Right ventricle myocardium superior (tissue), 1 donor: Measurements from ENCODE around the gene LRPPRC. TPM values are rescaled to one million over a fixed set of nuclear protein-coding genes. Genes with fewer than 3 reads are reported as not detected.
A peak's percentile ranks its signal among the peaks of the same experiment; 100 is the strongest.

Experiments
- ATAC-seq: fragments of 200-7000 bp; cut with Tn5 transposase; one replicate; pipeline ENCODE4 v1.9.1; 2020; ENCODE audit warnings: mild to moderate bottlenecking; ENCODE audit not compliant: poor library complexity
- DNase-seq: peaks from one replicate; pipeline ENCODE4 v3.0.0-alpha.2; 2020
- intact Hi-C: fragments of 100-400 bp; cut with DNase I; formaldehyde crosslinking; loops from one replicate; pipeline ENCODE4 v1.11.2; 2022
- total RNA-seq: library from RNA; stranded (reverse); fragmentation: NEBNext Ultra II Directional; extraction: Animal tissue kit (Norgen Biotek cat#: 25700); gene quantifications from one replicate; pipeline ENCODE4 v1.2.1, GENCODE V29; 2021
- donor health status: DM: no; HTN: yes; CAD: no; lungs with severe emphysema.

The LRPPRC gene
- total RNA-seq, 1 donor from 2014 or later: 90.3 TPM

- no peak for ATAC-seq
- intact Hi-C loops: no loop called here
- DNase-seq: no peak
These were observed 9.2 kb downstream of the LRPPRC start for GRCh38 chr2:43986600-43986999.

DNA sequence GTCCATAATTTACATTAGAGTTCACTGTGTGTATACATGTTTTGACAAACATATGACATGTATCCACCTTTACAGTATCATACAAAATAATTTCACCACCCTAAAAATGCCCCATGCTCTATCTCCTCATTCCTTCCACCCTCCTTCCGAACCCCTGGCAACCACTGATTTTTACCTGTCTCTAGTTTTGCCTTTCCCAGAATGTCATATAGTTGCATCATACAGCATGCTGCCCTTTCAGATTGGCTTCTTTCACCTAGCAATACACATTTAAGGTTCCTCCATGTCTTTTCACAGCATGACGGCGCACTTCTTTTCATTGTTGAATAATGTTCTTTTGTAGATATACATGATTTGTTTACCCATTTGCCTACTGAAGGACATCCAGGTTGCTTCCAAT, 10.4 kb downstream of the LRPPRC start:
- intact Hi-C loops: no loop called here
- DNase-seq (no peak), ATAC-seq (no peak)

- intact Hi-C loops: no loop called here
- DNase-seq (no peak), ATAC-seq (no peak)
These were observed 11.3 kb downstream of the LRPPRC start for GRCh38 chr2:43984533-43984932.

DNA sequence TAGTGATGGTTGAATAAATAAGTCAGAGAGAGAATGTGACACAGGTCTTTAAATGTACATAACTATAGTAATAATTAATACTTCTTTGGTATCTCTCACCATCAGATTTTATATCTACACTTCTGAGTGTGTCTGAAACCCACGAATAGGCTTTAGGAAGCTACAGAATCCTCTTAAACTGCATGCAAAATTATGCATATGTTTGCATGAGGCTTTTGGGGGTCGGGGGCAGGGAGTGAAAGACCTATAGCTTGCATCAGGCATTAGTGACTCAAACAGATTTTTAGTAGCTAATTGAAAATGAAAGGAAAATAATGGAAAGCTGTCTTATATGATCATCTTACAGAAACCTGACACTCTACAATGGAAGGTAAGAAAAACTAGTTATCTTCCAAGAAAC, 14.9 kb downstream of the LRPPRC start:
- intact Hi-C loops: no loop called here
- DNase-seq (no peak), ATAC-seq (no peak)

GRCh38 chr2:43977677-43978375, 18.0 kb downstream of the LRPPRC start:
- DNase-seq (no peak), ATAC-seq (no peak)
- intact Hi-C loops: no loop called here

DNA sequence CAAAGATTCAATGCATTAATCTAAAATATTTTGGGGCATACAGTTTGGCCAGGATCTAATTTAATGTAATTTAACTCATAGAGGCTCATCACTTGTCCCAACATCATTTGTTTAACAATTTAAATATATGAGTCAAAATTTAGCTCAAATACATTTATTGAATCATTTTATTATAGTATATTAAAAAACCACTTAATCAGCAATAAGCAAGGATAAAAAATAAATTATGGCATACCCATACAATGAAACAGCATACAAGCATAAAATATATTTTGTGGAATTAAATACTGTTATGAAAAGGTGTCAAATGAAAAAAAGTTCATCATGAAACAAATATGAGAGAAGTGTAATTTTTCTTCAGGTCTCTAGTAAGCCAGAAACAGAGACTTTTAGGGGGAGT, 34.9 kb downstream of the LRPPRC start:
- DNase-seq (no peak), ATAC-seq (no peak)
- intact Hi-C loops: no loop called here

DNA sequence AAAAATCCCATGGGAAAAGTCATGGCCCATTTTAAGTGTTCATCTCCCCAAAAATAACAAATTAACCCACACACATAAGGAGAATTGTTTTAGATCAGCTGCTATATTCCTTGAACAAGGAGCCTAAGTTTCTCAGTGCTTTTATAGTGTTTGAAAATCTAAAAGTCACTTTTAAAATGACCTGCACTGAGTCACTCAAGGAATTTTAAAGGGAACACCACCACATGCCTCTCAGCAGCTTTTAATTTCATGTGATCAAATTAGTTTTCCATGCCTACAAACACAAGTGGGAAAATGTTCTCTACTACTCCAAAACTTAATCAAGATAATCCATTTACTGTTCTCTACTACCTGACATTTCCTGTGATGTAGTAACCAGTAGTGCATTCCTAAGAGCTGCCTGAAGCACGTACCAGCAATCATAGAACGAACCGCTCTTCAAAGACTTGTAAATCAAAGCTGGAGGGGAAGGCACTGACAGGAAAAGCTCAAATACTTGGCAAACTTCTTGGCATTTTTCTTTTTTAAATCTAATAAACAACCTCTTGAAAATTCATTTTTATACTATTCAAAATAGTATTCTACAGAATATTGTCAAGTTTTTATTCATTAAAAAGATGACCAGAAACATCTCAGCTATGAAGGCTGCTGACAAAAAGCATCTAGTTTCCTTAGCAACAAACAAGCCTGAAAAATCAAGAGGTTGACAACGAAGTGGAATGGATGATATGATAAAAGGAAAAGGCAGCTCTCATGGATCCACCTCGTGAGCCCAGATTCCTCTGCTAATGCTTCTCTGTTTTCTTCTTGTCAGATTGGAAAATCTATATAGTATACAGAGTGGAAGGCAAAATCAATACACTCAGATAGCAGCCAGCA, 37.2 kb downstream of the LRPPRC start:
- ATAC-seq (no peak), DNase-seq (no peak)
- intact Hi-C loops: no loop called here

DNA sequence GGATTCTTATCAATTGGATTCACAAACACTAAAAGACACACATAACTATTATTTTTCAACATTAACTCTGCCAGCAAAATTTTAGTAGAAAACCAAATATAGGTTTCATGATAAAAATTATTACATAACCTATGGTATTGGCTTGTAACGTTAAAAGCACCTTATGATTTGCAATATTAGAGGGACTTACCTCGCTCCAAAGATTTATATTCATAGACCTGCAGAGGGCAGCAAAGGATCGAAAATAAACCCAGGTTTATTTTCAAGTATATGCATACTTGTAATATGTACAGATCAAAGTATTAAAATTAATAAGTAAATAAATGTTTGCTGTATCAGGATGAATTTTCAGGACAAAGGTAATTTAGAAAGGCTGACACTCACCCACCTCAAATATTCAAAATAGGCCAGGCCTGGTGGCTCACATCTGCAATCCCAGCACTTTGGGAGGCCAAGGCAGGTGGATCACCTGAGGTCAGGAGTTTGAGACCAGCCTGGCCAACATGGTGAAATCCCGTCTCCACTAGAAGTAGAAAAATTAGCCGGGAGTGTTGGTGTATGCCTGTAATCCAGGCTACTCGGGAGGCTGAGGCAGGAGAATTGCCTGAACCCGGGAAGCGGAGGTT, 45.3 kb downstream of the LRPPRC start:
- no peak for DNase-seq
- ATAC-seq: no peak
- intact Hi-C loops: no loop called here

GRCh38 chr2:43948370-43948769, 47.4 kb downstream of the LRPPRC start:
- ATAC-seq (no peak), DNase-seq (no peak)
- intact Hi-C loops: no loop called here

DNA sequence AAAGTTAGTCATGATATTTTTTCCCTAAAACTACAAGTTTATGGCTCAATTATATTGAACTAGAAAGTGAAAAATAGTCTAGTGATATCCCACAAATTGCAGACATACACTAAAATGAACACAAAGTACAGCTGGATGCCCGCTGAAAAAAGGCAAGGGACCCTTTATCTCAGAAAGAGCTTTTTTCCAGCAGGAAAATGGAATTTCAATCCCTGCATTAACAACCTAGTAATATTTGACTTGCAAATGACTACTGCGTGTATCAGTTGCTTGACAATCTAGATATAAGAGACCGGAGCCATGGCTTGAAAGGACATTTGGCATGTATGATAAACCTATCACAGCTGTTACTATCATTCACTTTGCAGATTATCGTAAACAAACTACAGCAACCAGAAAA, 49.1 kb downstream of the LRPPRC start:
- no peak for DNase-seq
- ATAC-seq: no peak
- intact Hi-C loops: no loop called here

DNA sequence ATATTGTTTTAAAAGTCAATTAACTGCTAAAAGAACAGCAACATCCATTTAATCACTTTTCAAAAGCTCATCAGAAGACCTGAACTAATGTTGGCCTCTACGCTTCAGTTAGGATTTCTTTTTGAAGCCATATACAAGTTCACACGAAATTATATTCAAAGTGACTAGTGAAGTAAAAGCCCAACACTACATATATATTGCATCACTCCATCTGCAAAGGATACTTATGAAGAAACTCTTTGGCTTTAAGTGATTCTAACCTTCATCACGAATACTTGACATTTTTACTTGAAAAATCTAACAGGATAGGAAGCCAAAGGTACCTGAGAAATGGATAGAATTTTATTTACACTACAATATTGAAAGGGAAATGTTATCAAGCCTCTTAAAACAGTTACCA, 50.4 kb downstream of the LRPPRC start:
- intact Hi-C loops: no loop called here
- ATAC-seq (no peak), DNase-seq (no peak)

DNA sequence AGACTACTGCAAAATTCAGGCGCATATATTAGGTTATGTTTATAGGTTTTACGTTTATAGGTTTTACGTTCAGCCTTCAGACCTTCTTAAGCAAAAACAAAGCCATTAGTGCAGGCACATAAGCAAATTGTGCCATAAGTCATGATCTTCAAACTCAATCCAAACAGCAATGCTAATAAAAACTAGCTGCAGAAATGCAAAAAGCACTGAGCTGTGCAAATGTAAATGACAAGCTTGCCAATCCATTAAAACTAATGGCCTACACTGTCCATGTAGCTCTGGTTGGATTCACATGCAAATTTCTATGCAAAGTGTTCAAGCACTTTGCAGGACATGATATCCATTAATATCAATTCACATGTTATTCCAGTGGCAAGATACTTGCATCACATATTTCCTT, 50.9 kb downstream of the LRPPRC start:
- ATAC-seq: no peak
- no peak for DNase-seq
- intact Hi-C loops: no loop called here

- intact Hi-C loops: no loop called here
- no peak for DNase-seq
- no peak for ATAC-seq
These were observed 51.9 kb downstream of the LRPPRC start for GRCh38 chr2:43943809-43944452.

DNA sequence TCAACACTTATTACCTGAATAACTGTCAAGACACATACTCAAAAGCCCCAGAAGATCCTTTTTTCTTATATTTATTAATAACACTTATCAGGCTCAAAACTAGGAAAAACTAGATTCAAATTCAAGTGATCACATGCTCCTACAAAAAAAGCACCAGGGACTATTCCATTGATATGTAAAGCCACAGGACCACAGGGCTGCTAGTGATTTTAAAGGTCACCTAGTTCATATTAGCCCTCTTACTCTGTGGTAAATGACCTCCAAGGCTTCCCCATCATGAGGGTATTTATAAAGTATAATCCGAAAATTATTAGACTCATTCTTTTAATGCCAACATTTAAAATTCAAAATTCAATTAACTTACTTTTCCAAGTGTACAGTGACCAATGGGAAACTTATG, 52.5 kb downstream of the LRPPRC start:
- ATAC-seq (no peak), DNase-seq (no peak)
- intact Hi-C loops: no loop called here

DNA sequence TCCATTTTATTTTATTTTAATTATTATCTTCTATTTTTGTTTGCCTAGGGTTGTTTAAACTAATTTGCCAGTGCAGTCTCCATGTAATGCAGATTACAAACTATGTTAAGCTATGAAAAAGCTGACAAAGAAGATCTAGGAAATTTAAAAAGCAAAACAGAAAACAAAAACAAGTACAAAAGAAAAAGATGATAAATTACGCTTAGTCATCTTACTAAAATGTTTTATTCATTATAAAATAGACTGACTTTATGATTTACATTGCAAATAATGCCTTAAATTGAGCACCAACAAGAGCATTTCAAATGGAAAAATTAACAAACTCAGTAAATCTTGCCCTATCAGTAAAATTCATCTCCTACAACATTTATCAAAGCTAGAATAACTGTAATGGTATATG, 52.9 kb downstream of the LRPPRC start:
- intact Hi-C loops: no loop called here
- no peak for ATAC-seq
- DNase-seq: no peak

DNA sequence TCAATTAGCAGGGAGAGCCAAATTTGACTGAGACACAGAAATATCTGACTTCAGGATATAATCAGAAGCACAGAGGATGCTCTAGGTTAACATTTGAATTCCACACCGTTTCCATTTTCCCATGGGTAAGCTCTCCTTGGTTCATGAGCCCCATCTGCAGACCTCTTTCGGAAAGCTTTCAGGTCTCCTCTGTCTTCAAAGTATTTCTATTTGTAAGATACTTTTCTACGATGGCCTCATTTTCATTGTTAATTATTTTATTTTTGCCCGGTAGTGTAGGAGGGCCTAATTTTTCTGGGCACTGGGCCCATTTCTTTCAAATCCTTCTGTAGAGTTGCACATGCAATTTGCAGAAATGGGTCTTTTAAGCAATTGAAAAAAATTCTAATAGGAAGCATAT, 53.8 kb downstream of the LRPPRC start:
- ATAC-seq (no peak), DNase-seq (no peak)
- intact Hi-C loops: no loop called here

GRCh38 chr2:43941359-43941758, 54.4 kb downstream of the LRPPRC start:
- no peak for DNase-seq
- no peak for ATAC-seq
- intact Hi-C loops: no loop called here

GRCh38 chr2:43939695-43940256, 56.0 kb downstream of the LRPPRC start:
- DNase-seq: no peak
- no peak for ATAC-seq
- intact Hi-C loops: no loop called here

DNA sequence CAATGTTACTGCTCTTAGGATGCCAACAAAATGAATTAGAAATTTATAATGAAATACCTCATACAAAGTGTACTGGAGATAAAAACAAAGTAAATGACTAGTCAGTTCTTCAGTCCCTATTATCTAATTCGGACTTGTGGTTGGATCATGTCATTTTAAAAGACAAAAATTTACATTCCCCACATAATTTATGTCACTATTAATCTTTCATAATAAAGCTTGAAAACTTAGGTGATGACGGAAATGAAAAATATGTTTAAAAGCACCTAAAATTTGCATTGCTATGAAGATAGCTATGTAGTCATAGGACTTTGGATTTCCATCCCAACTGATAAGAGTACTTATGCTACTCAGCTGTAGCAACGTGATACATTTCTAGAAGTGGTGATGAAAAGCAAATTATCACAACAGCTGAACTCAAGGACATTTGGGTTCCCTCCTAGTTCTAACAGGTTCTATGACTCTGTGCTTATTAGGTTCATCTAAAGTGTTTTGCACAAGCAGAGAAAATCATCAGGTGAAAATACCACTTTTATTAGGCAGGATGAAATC, 58.4 kb downstream of the LRPPRC start:
- intact Hi-C loops: no loop called here
- ATAC-seq: peak; percentile 68
- no peak for DNase-seq
